Stimulated activated CD8-positive, alpha-beta memory T cell treated with anti-CD3 and anti-CD28 coated beads, Interleukin-15, amount 100 ng/mL, for 24 hours (primary cell): ENCODE results near the gene SLC43A1.
"Not testable (repeated sequence)": the region's sequence is repeated elsewhere in the genome, so short reads cannot be mapped to it uniquely, and the experiment has no call there.

ENCODE experiments used
- DNase-seq: peaks from one replicate; pipeline ENCODE4 v3.0.0-alpha.2; 2020; ENCODE audit warnings: low read depth

SLC43A1 gene

DNA sequence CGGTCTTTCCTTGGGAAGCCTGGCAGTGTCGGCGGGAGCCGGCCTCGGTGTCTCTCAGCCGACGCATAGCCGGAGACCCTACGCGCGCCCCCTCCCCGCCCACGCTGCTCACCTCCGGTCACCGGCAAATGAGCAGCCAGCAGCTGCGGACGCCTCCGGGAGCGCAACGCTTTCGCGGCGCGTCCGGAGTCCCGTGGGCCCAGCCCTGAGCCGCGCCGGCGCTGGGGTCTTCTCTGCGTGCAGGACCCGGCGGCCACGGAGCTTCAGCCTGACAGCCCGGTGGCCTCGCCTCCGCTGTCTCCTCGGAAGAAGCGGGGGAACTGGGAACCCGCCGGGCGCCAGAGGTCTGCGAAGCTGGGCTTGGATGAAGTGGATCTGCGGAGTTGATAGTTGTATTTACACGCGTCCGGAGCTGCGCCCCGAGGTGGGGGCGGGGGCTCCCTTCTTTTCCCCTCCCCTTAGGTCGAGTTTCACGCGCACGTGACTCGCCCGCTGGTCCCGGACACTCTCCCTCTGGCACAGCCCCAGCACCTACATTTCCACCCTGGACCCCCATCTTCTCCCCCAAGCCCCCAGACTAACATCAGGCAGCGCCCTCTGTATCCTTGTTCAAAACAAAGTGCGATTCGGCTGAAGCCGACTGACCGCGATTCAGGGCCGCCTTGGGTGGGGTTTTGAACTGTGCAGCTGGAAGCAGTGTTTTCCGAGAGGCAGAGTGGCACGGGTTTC, at the start of gene SLC43A1:
Gene SLC43A1, minus strand, starts transcription at position 371 of the 729 bp plus-strand sequence. CDS start 1,591 bp downstream, outside the sequence.
- no peak for DNase-seq

GRCh38 chr11:57562596-57562995, 47.1 kb upstream of the SLC43A1 start:
- no peak for DNase-seq

GRCh38 chr11:57560146-57560545, 44.6 kb upstream of the SLC43A1 start:
- no peak for DNase-seq

DNA sequence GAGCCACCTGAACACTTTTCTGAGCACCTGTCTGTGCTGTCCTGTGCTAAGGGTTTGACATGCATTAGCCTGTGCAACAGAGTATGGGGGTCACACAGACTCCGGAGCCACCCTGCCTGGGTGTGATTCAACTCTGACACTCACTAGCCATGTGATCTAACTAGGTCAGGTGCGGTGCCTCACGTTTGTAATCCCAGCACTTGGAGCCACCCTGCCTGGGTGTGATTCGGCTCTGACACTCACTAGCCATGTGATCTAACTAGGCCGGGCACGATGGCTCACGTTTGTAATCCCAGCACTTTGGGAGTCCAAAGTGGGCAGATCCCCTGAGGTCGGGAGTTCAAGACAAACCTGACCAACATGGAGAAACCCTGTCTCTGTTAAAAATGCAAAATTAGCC, 40.5 kb upstream of the SLC43A1 start:
- DNase-seq, result no peak

- DNase-seq, result no peak
Measured at GRCh38 chr11:57555393-57555792, 39.9 kb upstream of the SLC43A1 start.

DNA sequence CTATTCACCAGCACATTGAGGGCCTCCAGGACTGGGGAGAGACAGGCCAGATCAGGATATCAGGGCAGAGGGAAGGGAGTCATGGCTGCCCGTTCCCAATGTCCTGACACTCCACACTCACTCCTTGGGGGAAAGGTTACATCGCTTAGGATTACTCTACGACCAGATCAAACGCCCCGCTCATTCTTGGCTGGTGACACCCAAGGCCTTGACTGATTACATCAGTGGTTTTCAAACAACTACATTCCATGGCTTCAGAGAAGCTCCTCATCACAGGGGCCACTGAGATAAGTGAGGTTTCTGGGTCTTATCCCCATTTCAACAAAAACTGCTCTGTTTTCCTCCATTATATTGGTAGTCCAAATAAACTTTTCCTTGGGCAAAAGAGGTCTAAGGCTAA, 37.0 kb upstream of the SLC43A1 start:
- no peak for DNase-seq

- no peak for DNase-seq
Measured at GRCh38 chr11:57551941-57552340, 36.4 kb upstream of the SLC43A1 start.

GRCh38 chr11:57549983-57550382, 34.5 kb upstream of the SLC43A1 start:
- no peak for DNase-seq

DNA sequence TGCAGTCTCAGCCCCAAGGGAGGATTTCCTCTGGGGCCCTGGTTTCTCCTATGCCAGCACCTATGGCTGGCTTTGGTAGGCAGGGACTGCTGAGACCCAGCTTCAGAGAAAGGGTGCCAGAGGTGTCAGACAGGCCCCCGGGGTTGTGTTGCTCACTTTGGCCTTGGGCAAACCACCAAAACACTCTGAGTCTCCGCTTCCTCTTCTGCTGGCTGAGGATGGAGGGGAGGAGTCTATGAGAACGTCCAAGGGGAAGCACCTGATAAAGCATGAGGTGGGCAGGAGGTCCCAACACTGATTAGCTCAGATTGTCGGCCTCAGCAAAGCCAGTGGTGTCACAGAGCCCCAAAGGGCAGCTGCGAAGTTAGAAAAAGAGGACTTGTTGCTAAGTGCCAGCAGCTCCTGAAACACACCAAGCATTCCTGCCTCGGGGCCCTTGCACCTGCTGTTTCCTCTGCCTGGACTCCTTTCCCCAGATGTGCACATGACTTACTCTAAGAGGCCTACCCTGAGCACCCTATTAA, 32.4 kb upstream of the SLC43A1 start:
- no peak for DNase-seq

GRCh38 chr11:57546869-57547475, 31.5 kb upstream of the SLC43A1 start:
- no peak for DNase-seq

GRCh38 chr11:57546451-57546850, 30.9 kb upstream of the SLC43A1 start:
- no peak for DNase-seq

GRCh38 chr11:57545883-57546282, 30.4 kb upstream of the SLC43A1 start:
- DNase-seq, result no peak

DNA sequence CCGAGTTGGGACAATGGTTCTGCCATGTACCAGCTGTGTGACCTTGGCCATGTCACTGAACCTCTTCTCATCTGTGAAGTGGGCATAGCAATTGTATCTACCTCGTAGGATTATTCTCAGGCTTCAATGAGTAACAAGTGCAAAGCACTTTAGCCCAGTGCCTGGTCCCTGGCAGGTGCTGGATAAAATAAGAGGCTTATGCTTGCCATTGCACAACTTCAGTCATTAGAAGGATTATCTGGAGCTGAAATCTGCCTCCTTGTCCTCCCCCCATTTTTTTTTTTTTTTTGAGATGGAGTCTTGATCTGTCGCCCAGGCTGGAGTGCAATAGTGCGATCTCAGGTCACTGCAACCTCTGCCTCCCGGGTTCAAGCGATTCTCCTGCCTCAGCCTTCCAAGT, 29.1 kb upstream of the SLC43A1 start:
- DNase-seq, result no peak

DNA sequence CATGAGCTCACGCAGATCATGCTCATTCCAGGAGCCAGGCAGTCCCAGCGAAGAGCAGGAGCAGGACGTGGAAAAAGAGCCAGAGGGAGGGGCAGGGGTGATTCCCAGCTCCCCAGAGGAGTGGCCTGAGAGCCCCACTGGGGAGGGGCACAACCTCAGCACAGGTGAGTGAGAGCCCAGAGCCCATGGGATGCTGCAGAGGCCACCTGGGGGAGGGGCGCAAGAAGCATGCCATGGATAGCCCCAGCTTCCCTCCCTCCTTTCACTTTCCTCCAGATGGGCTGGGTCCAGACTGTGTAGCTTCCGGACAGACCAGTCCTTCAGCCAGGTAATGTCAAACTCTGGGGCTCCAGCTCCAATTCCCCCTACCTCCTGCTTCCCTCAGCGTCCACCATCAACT, 28.1 kb upstream of the SLC43A1 start:
- DNase-seq, result no peak

GRCh38 chr11:57542582-57542981, 27.1 kb upstream of the SLC43A1 start:
- no peak for DNase-seq

GRCh38 chr11:57541169-57541568, 25.7 kb upstream of the SLC43A1 start:
- no peak for DNase-seq

- no peak for DNase-seq
Measured at GRCh38 chr11:57539342-57539741, 23.8 kb upstream of the SLC43A1 start.

GRCh38 chr11:57536947-57537619, 21.6 kb upstream of the SLC43A1 start, which contains the start of gene SMTNL1:
SMTNL1 (plus strand) TSS chr11:57537595; CDS start chr11:57542643, 5,048 bp downstream.
- DNase-seq, result no peak

DNA sequence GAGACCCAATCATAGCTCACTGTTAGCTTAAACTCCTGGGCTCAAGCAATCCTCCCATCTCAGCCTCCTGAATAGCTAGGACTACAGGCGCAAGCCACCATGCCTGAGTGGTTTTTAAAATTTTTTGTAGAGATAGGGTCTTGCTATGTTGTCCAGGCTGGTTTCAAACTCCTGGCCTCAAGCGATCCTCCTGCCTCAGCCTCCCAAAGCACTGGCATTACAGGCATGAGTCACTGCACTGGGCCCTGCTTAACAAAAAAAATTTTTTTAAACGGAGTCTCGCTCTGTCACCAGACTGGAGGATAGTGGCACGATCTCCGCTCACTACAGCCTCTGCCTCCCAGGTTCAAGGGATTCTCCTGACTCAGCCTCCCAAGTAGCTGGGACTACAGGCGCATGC, 18.9 kb upstream of the SLC43A1 start:
- not testable (repeated sequence) for DNase-seq

- peak; percentile 71 for DNase-seq
Measured at GRCh38 chr11:57530596-57531507, 15.3 kb upstream of the SLC43A1 start, which contains the start of gene TIMM10. TIMM10 (minus strand) TSS chr11:57530754; CDS start chr11:57530189, 565 bp downstream.

DNA sequence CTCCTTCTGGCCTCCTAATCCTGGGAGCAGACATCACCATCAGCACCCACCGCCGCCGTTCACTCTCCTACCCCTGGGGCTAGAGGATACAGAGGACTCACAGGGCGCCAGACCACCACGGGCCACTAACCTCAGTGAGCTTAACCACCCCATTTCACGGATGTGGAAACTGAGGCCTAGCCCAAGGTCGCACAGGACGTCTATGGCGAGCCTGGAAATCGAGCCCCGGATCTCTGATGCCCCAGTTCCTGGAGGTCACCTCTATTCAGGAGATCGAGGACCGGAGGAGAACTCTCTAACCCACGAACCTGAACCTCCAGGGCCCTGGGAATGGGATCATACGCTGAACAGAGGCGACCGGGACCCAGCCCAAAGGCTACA, 14.7 kb upstream of the SLC43A1 start:
- DNase-seq, result no peak

DNA sequence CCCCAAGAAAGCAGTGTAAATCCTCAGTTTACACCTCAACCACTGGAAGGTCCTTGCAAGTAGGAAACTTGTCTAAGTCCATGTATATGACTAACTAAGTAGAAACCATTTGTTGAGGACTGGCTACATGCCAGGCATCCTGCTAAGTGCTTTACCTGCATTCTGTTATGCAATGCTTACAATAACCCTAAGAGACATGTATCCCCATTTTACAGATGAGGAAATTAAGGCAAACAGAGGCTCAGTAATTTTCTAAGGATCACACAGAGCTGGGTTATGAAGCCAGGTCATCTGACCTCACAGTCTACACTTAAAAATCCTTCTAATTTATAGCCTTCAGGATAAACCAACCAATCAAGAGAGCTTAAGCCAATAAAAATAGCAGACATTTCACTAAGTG, 13.5 kb upstream of the SLC43A1 start:
- DNase-seq, result no peak
